ENCODE data around the gene NLRP8.

DNA sequence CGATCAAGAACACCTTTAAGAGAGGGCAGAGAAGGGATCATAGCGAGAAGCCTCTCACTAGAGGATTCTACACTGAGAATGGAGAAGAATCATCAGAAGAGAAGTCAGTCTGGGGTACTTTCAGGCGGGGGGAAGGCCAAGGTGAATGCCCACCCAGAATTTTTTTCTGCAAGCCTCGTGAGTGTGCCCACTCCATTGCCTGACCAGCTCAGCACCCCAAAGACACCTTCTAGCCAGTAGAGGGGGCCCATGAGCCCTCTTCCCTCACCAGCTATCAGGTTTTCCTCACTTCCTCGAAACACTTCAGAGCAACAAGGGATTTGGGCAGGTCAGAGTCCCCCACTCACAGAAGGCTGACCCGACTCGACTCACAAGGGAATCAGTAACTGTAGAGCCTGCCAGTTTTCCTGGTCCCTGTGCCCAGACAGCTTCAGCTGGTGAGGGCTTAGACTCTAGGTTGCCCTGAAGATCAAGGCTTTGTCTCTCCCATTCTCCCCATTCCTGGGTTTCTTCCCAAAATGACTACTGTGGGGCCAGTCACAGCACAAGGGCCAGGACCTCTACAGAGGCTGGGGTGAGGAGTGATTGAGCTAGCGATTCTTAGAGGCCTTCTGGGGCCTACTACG lies 33.9 kb upstream of the NLRP8 start:
- TF ChIP-seq POLR2AphosphoS5 (IDR thresholded peaks at IDR 0.05; ENCODE audit: low read depth) (no peak), CTCF (conservative IDR thresholded peaks at IDR 0.05; ENCODE audit: low read depth in 2 of 2) (peak; percentile 9 to 19; a peak in 1 of 4 replicates), CREB1 (CRISPR knock-in tag; IDR thresholded peaks at IDR 0.05; ENCODE audit: low read depth) (no peak), EZH2phosphoT487 (IDR thresholded peaks at IDR 0.05; ENCODE audit: unreplicated experiment) (no peak), REST (IDR thresholded peaks at IDR 0.05; ENCODE audit: unreplicated experiment) (no peak), EZH2 (IDR thresholded peaks at IDR 0.05; ENCODE audit: low read depth, unreplicated experiment) (no peak), ZNF331 (CRISPR knock-in tag; IDR thresholded peaks at IDR 0.05; ENCODE audit: low read depth) (no peak), JUNB (IDR thresholded peaks at IDR 0.05; ENCODE audit: unreplicated experiment) (no peak), NANOG (IDR thresholded peaks at IDR 0.05; ENCODE audit: borderline replicate concordance) (no peak), STAT1 (IDR thresholded peaks at IDR 0.05; ENCODE audit: unreplicated experiment) (no peak)
